Measurements from ENCODE around the gene LMAN2. TPM values are rescaled to one million over a fixed set of nuclear protein-coding genes. Genes with fewer than 3 reads are reported as not detected.

LMAN2 gene
- total and polyA plus RNA-seq, 12 donors, result 46.3 to 215 (median 56.3) TPM

- no peaks in the 10 kb centered on the region for H3K27me3 ChIP-seq
- intact Hi-C loops (cut with DNase I), result loop anchor here in 6 of 10 donors (5.0 to 10.0 kb wide), 8 partner anchors 37 to 189 kb away; partner anchors contain the start of genes DOK3 (in 1 of the 6), LMAN2 (in 1 of the 6) and PDLIM7 (in 1 of the 6)
- peaks cover 14 to 32% (median 25%) of the 10 kb centered on the region in 9 donors for H3K4me1 ChIP-seq
- no peak overlapping the region for H3K4me3 ChIP-seq
- DNase-seq (no peak), ATAC-seq (no peak)
- WGBS, 2 donors, result 93 to 94% methylated on average over 7 of the region's 7 CpGs
- H3K36me3 ChIP-seq, result peaks cover 0 to 12% (median 0%) of the 10 kb centered on the region in 9 donors
- H3K27ac ChIP-seq, result no peak overlapping the region
- no peaks in the 10 kb centered on the region for H3K9me3 ChIP-seq
- TF ChIP-seq, protein P1, sequence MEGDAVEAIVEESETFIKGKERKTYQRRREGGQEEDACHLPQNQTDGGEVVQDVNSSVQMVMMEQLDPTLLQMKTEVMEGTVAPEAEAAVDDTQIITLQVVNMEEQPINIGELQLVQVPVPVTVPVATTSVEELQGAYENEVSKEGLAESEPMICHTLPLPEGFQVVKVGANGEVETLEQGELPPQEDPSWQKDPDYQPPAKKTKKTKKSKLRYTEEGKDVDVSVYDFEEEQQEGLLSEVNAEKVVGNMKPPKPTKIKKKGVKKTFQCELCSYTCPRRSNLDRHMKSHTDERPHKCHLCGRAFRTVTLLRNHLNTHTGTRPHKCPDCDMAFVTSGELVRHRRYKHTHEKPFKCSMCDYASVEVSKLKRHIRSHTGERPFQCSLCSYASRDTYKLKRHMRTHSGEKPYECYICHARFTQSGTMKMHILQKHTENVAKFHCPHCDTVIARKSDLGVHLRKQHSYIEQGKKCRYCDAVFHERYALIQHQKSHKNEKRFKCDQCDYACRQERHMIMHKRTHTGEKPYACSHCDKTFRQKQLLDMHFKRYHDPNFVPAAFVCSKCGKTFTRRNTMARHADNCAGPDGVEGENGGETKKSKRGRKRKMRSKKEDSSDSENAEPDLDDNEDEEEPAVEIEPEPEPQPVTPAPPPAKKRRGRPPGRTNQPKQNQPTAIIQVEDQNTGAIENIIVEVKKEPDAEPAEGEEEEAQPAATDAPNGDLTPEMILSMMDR (IDR thresholded peaks at IDR 0.05), result no peak
These were observed 36.1 kb downstream of the LMAN2 start for GRCh38 chr5:177315411-177315810.

DNA sequence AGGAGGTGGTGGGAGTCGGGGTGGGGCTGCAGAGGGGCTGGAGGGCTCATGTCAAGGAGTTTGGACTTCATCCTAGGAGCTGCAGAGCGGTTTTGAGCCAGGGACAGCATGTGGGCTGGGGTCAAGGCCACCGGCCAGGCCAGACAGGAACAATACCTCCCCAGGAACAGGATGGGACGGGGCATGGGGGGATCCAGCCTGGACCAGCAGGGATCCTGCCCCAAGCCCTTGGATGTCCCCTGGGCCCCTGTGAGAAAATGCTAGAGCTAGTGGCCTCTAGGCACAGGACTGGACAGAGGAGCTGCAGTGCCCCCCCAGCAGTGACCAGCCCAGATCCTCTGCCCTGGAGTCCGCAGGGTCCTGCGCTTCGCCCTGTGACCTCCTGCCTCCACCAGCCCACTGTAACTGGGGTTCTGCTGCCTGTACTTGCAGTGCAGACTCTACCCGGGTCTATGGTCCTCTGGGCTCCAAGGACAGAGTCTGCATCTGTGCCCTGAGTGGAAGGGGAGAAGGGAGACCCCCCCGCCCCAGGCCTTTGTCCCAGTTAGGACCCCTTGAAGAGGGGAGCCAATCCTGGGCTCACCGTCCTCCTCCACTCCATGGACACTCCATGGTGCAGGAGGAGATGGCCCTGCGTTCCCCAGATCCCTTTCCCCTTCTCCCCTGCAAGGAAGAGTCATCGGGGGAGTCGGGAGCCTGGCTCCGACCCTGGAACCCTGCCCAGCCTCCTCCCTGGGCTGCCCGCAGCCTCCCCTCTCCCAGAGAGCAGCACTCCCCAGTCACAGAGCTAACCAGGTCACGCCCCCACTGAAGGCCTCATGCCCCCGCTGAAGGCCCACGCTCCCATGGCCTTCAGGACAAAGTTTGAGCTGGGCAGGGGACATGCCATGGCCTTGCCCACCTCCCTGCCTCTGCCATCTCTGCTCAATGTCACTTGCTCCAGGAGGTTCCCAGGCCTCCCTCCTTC, 36.8 kb downstream of the LMAN2 start:
- 85% methylated on average over 18 of the region's 18 CpGs for WGBS, 2 donors
- TF ChIP-seq, protein P1 (IDR thresholded peaks at IDR 0.05), result no peak

GRCh38 chr5:177313561-177314259, 37.8 kb downstream of the LMAN2 start:
- 92 to 93% methylated on average over 15 of the region's 15 CpGs for WGBS, 2 donors
- no peak for ATAC-seq
- Histone ChIP-seq H3K4me1 (peaks cover 14 to 45% (median 28%) of the 10 kb centered on the region in 9 donors), H3K4me3 (no peak overlapping the region), H3K36me3 (peaks cover 0 to 12% (median 0%) of the 10 kb centered on the region in 9 donors), H3K9me3 (no peaks in the 10 kb centered on the region), H3K27ac (no peak overlapping the region), H3K27me3 (no peaks in the 10 kb centered on the region)
- TF ChIP-seq, protein P1 (IDR thresholded peaks at IDR 0.05), result no peak
- intact Hi-C loops (cut with DNase I), result loop anchor here in 4 of 10 donors (5.0 to 10.0 kb wide), 5 partner anchors 51 to 191 kb away; partner anchors contain the start of genes PDLIM7 (in 2 of the 4) and DOK3 (in 1 of the 4)
- no peak for DNase-seq

More for the DNA sequence above, 36.8 kb downstream of the LMAN2 start:
- no peaks in the 10 kb centered on the region for H3K9me3 ChIP-seq
- ATAC-seq (no peak), DNase-seq (no peak)
- intact Hi-C loops (cut with DNase I), result loop anchor here in 6 of 10 donors (5.0 to 10.0 kb wide), 9 partner anchors 38 to 190 kb away; partner anchors contain the start of genes PDLIM7 (in 2 of the 6), DOK3 (in 1 of the 6) and LMAN2 (in 1 of the 6)
- peaks cover 14 to 36% (median 28%) of the 10 kb centered on the region in 9 donors for H3K4me1 ChIP-seq
- no peaks in the 10 kb centered on the region for H3K27me3 ChIP-seq
- H3K27ac ChIP-seq, result no peak overlapping the region
- H3K36me3 ChIP-seq, result peaks cover 0 to 12% (median 0%) of the 10 kb centered on the region in 9 donors
- no peak overlapping the region for H3K4me3 ChIP-seq
